ENCODE measurements around the gene TUBA3D.

DNA sequence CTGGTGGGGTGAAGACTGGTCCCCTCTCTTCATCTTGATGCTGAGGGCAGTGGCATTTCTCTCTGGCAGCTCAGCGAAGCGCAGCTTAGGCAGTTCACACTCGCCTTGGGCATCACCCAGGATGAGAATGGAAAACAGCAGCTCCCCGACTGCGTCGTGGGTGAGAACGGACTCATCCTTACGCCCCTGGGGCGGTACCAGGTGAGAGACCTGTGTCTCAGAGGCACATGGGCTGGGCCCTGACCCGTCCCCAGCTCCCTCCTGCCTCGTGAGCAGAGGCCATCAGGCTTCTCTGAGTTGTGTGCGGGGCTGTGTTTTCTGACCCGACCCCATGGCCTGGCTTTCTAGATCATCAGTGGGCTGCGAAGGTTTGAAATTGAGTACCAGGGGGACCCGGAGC, 43.5 kb downstream of the TUBA3D start:
- TF ChIP-seq, protein P1, sequence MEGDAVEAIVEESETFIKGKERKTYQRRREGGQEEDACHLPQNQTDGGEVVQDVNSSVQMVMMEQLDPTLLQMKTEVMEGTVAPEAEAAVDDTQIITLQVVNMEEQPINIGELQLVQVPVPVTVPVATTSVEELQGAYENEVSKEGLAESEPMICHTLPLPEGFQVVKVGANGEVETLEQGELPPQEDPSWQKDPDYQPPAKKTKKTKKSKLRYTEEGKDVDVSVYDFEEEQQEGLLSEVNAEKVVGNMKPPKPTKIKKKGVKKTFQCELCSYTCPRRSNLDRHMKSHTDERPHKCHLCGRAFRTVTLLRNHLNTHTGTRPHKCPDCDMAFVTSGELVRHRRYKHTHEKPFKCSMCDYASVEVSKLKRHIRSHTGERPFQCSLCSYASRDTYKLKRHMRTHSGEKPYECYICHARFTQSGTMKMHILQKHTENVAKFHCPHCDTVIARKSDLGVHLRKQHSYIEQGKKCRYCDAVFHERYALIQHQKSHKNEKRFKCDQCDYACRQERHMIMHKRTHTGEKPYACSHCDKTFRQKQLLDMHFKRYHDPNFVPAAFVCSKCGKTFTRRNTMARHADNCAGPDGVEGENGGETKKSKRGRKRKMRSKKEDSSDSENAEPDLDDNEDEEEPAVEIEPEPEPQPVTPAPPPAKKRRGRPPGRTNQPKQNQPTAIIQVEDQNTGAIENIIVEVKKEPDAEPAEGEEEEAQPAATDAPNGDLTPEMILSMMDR (IDR thresholded peaks at IDR 0.05): no peak
- no peak for TF ChIP-seq EZH2 (IDR thresholded peaks at IDR 0.05)
- no peak for TF ChIP-seq EZH2phosphoT487 (IDR thresholded peaks at IDR 0.05)
